Stimulated activated CD4-positive, alpha-beta T cell treated with anti-CD3 and anti-CD28 coated beads, Interleukin-1b, Interleukin-23, amount 100 ng/mL, for 24 hours (primary cell): ENCODE measurements around the gene PRTN3.

Experiments
- DNase-seq, 4 experiments: peaks; one replicate each; pipeline ENCODE4 v3.0.0-alpha.2; 2020; ENCODE audit warnings: low read depth in 4 of 4, low spot score in 1 of 4

Gene PRTN3

GRCh38 chr19:896999-897398 lies 56.2 kb downstream of the PRTN3 start:
- no peak for DNase-seq

GRCh38 chr19:897442-898039 lies 56.7 kb downstream of the PRTN3 start:
- DNase-seq = no peak
